GM23338 (cell line): ENCODE data around the gene POLR2H. TPM values are rescaled to one million over a fixed set of nuclear protein-coding genes. Genes with fewer than 3 reads are reported as not detected.

Experiments used
- ATAC-seq: fragments of 200-7000 bp; cut with Tn5 transposase; 3 replicates; pipeline ENCODE4 v1.9.1; 2020
- DNase-seq: peaks from one replicate; pipeline ENCODE4 v3.0.0-alpha.2; 2015; ENCODE audit warnings: low spot score
- H2AFZ ChIP-seq: fragments of 200-600 bp; sonication (generic); 2 replicates; pipeline ENCODE4 v1.8.0; 2016; ENCODE audit warnings: antibody characterized with exemption, mild to moderate bottlenecking, moderate library complexity
- H3F3A ChIP-seq: fragments of 200-600 bp; sonication (generic); replicated peaks from 2 replicates; pipeline ENCODE4 v1.8.0; 2017; ENCODE audit warnings: antibody characterized with exemption, mixed run types, low read depth
- H3K27ac ChIP-seq: fragments of 200-600 bp; sonication (generic); 2 replicates; pipeline ENCODE4 v1.6.1; 2016; ENCODE audit warnings: low read depth
- H3K27me3 ChIP-seq: fragments of 200-600 bp; sonication (generic); 2 replicates; pipeline ENCODE4 v1.8.0; 2016; ENCODE audit warnings: mild to moderate bottlenecking, mixed run types, moderate library complexity; ENCODE audit not compliant: insufficient read depth
- H3K36me3 ChIP-seq: fragments of 200-600 bp; sonication (generic); 2 replicates; pipeline ENCODE4 v1.8.0; 2016; ENCODE audit warnings: mild to moderate bottlenecking; ENCODE audit not compliant: insufficient read depth
- H3K4me1 ChIP-seq: fragments of 200-600 bp; sonication (generic); 2 replicates; pipeline ENCODE4 v1.8.0; 2016; ENCODE audit warnings: mild to moderate bottlenecking, moderate library complexity; ENCODE audit not compliant: insufficient read depth
- H3K4me2 ChIP-seq: fragments of 200-600 bp; sonication (generic); 2 replicates; pipeline ENCODE4 v1.7.1; 2017; ENCODE audit warnings: mixed run types
- H3K4me3 ChIP-seq: fragments of 200-600 bp; sonication (generic); 2 replicates; pipeline ENCODE4 v1.6.1; 2016; ENCODE audit warnings: mixed run types
- H3K79me2 ChIP-seq: fragments of 200-600 bp; sonication (generic); replicated peaks from 2 replicates; pipeline ENCODE4 v1.8.0; 2017; ENCODE audit warnings: mild to moderate bottlenecking; ENCODE audit not compliant: insufficient read depth
- H3K9me2 ChIP-seq: fragments of 200-600 bp; sonication (generic); 2 replicates; pipeline ENCODE4 v1.8.0; 2017; ENCODE audit not compliant: insufficient read depth
- H4K20me1 ChIP-seq: fragments of 200-600 bp; sonication (generic); replicated peaks from 2 replicates; pipeline ENCODE4 v1.8.0; 2017; ENCODE audit warnings: mild to moderate bottlenecking; ENCODE audit not compliant: insufficient read depth
- H3K27ac Mint-ChIP-seq: 2 replicates; pipeline ENCODE4 v1.8.0; 2020; ENCODE audit warnings: inconsistent platforms, mild to moderate bottlenecking, moderate library complexity, mixed read lengths
- H3K27me3 Mint-ChIP-seq: 3 replicates; pipeline ENCODE4 v1.8.0; 2022; ENCODE audit warnings: low read depth, mild to moderate bottlenecking, moderate library complexity, mixed read lengths, inconsistent platforms; ENCODE audit not compliant: insufficient read depth, poor library complexity
- H3K36me3 Mint-ChIP-seq: 3 replicates; pipeline ENCODE4 v1.8.0; 2021; ENCODE audit warnings: low read depth, mild to moderate bottlenecking, inconsistent platforms, moderate library complexity, mixed read lengths
- H3K4me1 Mint-ChIP-seq: 3 replicates; pipeline ENCODE4 v1.8.0; 2020; ENCODE audit warnings: mild to moderate bottlenecking, inconsistent platforms, mixed read lengths
- H3K4me3 Mint-ChIP-seq: 3 replicates; pipeline ENCODE4 v1.8.0; 2021; ENCODE audit warnings: moderate library complexity, mild to moderate bottlenecking, inconsistent platforms, mixed read lengths
- H3K9me3 Mint-ChIP-seq: 3 replicates; pipeline ENCODE4 v1.8.0; 2020; ENCODE audit warnings: moderate library complexity, mild to moderate bottlenecking, inconsistent platforms, mixed read lengths
- CTCF ChIP-seq, 2 experiments: fragments of 200-600 bp in 1 of 2; sonication (generic) in 1 of 2; conservative IDR thresholded peaks; 2 replicates each; pipeline versions ENCODE4 v1.5.1 to v1.6.1; 2016 to 2017; ENCODE audit warnings: antibody characterized with exemption in 2 of 2, low read depth in 2 of 2, mild to moderate bottlenecking in 2 of 2, moderate library complexity in 1 of 2
- NANOG ChIP-seq: IDR thresholded peaks from 2 replicates; pipeline ENCODE4 v1.6.1; 2016; ENCODE audit warnings: antibody characterized with exemption, borderline replicate concordance
- POLR2AphosphoS5 ChIP-seq: IDR thresholded peaks from 2 replicates; pipeline ENCODE4 v1.6.1; 2016; ENCODE audit warnings: antibody characterized with exemption, low read depth
- ZNF462 ChIP-seq: fragments of 250-450 bp; sonication (Bioruptor Pico); IDR thresholded peaks from 2 replicates; pipeline ENCODE4 v1.5.0; 2020; ENCODE audit warnings: mild to moderate bottlenecking, moderate library complexity
- polyA plus RNA-seq: library from polyadenylated mRNA; unstranded; fragments of >200 nt; fragmentation: Nextera tagmentation; extraction: Ambion mirVana; gene quantifications from 2 replicates; pipeline ENCODE4 v1.2.1, GENCODE V29; 2016
- total RNA-seq: library from RNA; depleted of rRNA; stranded (reverse); fragments of >200 nt; shearing (Covaris generic); gene quantifications from 2 replicates; pipeline ENCODE4 v1.2.3, GENCODE V29; 2014

The POLR2H gene
- total and polyA plus RNA-seq, 2 experiments from 2014 or later: 190 to 199 TPM

GRCh38 chr3:184371570-184372018, 10.1 kb downstream of the POLR2H start:
- no peak overlapping the region for H2AFZ ChIP-seq
- H3K79me2 ChIP-seq: 0 out of 2 replicates have a peak, but pooled peaks cover 2% of the 10 kb centered on the region
- peaks cover 17% of the 10 kb centered on the region for H3K36me3 ChIP-seq
- H3K27ac ChIP-seq: no peak overlapping the region
- peak overlapping the region; percentile 65 for H3K4me2 ChIP-seq
- H3K27ac Mint-ChIP-seq: no peak overlapping the region
- peak; percentile 91 for ATAC-seq
- peaks cover 14% of the 10 kb centered on the region for H3K27me3 Mint-ChIP-seq
- H3K4me1 ChIP-seq: peaks cover 29% of the 10 kb centered on the region
- no peaks in the 10 kb centered on the region for H3K9me3 Mint-ChIP-seq
- peaks cover 11% of the 10 kb centered on the region; the same call in 1 of the 2 replicates for H3F3A ChIP-seq
- no peaks in the 10 kb centered on the region for H3K27me3 ChIP-seq
- peak overlapping the region; percentile 13; the same call in 1 of the 3 replicates for H3K4me3 Mint-ChIP-seq
- TF ChIP-seq POLR2AphosphoS5: 0 out of 2 replicates have a peak, but pooled peaks have one; percentile 29
- peak; percentile 84 to 98 for TF ChIP-seq CTCF (conservative IDR thresholded peaks at IDR 0.05; ENCODE audit: low read depth in 2 of 2)
- no peak; the same call in 1 of the 2 replicates for TF ChIP-seq NANOG
- TF ChIP-seq ZNF462 (CRISPR knock-in tag): no peak
- DNase-seq: peak; percentile 91
- peaks cover 42% of the 10 kb centered on the region for H3K4me1 Mint-ChIP-seq
- peaks cover 14% of the 10 kb centered on the region; the same call in 1 of the 2 replicates for H4K20me1 ChIP-seq
- no peak overlapping the region for H3K4me3 ChIP-seq
- peaks cover 30% of the 10 kb centered on the region for H3K36me3 Mint-ChIP-seq
- H3K9me2 ChIP-seq: no peaks in the 10 kb centered on the region
